GM10847 (cell line): ENCODE data around the gene PRKCZ.

Source experiments
- POLR2A ChIP-seq: IDR thresholded peaks from 2 replicates; pipeline ENCODE4 v1.6.1; 2011; ENCODE audit not compliant: insufficient read length; ENCODE audit errors: extremely low read depth

Gene PRKCZ

GRCh38 chr1:2061065-2061778, 11.0 kb downstream of the PRKCZ start:
- no peak for TF ChIP-seq POLR2A

GRCh38 chr1:2065699-2066098, 15.5 kb downstream of the PRKCZ start:
- no peak for TF ChIP-seq POLR2A

GRCh38 chr1:2067393-2067792, 17.2 kb downstream of the PRKCZ start:
- TF ChIP-seq POLR2A = no peak

- TF ChIP-seq POLR2A = no peak
Observed at GRCh38 chr1:2067981-2068380, 17.8 kb downstream of the PRKCZ start.

- no peak for TF ChIP-seq POLR2A
Observed at GRCh38 chr1:2068951-2069350, 18.7 kb downstream of the PRKCZ start.

- TF ChIP-seq POLR2A = no peak
Observed at GRCh38 chr1:2070016-2070415, 19.8 kb downstream of the PRKCZ start.

GRCh38 chr1:2070800-2071530, 20.8 kb downstream of the PRKCZ start:
- no peak for TF ChIP-seq POLR2A

- TF ChIP-seq POLR2A = no peak
Observed at GRCh38 chr1:2072109-2072806, 22.0 kb downstream of the PRKCZ start.

GRCh38 chr1:2072891-2073290, 22.7 kb downstream of the PRKCZ start:
- TF ChIP-seq POLR2A = no peak

- TF ChIP-seq POLR2A = no peak
Observed at GRCh38 chr1:2073382-2074230, 23.4 kb downstream of the PRKCZ start.

GRCh38 chr1:2074396-2074795, 24.2 kb downstream of the PRKCZ start:
- no peak for TF ChIP-seq POLR2A

GRCh38 chr1:2074944-2075740, 24.9 kb downstream of the PRKCZ start:
- no peak for TF ChIP-seq POLR2A

- TF ChIP-seq POLR2A = no peak
Observed at GRCh38 chr1:2076826-2077225, 26.6 kb downstream of the PRKCZ start.

GRCh38 chr1:2078170-2078569, 28.0 kb downstream of the PRKCZ start:
- TF ChIP-seq POLR2A = no peak
